ENCODE results near the gene ABCA13. TPM values are rescaled to one million over a fixed set of nuclear protein-coding genes. Genes with fewer than 3 reads are reported as not detected.

The ABCA13 gene
- polyA plus RNA-seq, 1 experiment, result 0.05 TPM

- H3K27me3 ChIP-seq (ENCODE audit: control insufficient read depth, insufficient read depth, low read length), result no peaks in the 10 kb centered on the region
- H3K9me3 ChIP-seq (ENCODE audit: control insufficient read depth, insufficient read depth, low read length), result no peaks in the 10 kb centered on the region
- no peak for DNase-seq (ENCODE audit: low read depth, low spot score)
- ChIA-PET POLR2A (no interaction called here), CTCF (no interaction called here)
- TF ChIP-seq CTCF (IDR thresholded peaks at IDR 0.05; ENCODE audit: low read depth, low read length), result no peak
- no peak overlapping the region for H3K27ac ChIP-seq (ENCODE audit: low read depth, low read length)
- no peak overlapping the region for H3K4me3 ChIP-seq (ENCODE audit: low read depth, low read length)
These were observed 216.7 kb downstream of the ABCA13 start for GRCh38 chr7:48387932-48388331.

GRCh38 chr7:48388911-48389310 is 217.7 kb downstream of the ABCA13 start:
- TF ChIP-seq CTCF (IDR thresholded peaks at IDR 0.05; ENCODE audit: low read depth, low read length), result no peak
- no peak overlapping the region for H3K4me3 ChIP-seq (ENCODE audit: low read depth, low read length)
- no peaks in the 10 kb centered on the region for H3K9me3 ChIP-seq (ENCODE audit: control insufficient read depth, insufficient read depth, low read length)
- no peak for DNase-seq (ENCODE audit: low read depth, low spot score)
- no peaks in the 10 kb centered on the region for H3K27me3 ChIP-seq (ENCODE audit: control insufficient read depth, insufficient read depth, low read length)
- POLR2A ChIA-PET, result no interaction called here
- CTCF ChIA-PET, result no interaction called here
- H3K27ac ChIP-seq (ENCODE audit: low read depth, low read length), result no peak overlapping the region

GRCh38 chr7:48389977-48390376 is 218.7 kb downstream of the ABCA13 start:
- CTCF ChIA-PET, result no interaction called here
- peak; percentile 16 for DNase-seq (ENCODE audit: low read depth, low spot score)
- H3K9me3 ChIP-seq (ENCODE audit: control insufficient read depth, insufficient read depth, low read length), result no peaks in the 10 kb centered on the region
- no peak for TF ChIP-seq CTCF (IDR thresholded peaks at IDR 0.05; ENCODE audit: low read depth, low read length)
- no peak overlapping the region for H3K27ac ChIP-seq (ENCODE audit: low read depth, low read length)
- POLR2A ChIA-PET, result no interaction called here
- peaks cover 3% of the 10 kb centered on the region for H3K27me3 ChIP-seq (ENCODE audit: control insufficient read depth, insufficient read depth, low read length)
- no peak overlapping the region for H3K4me3 ChIP-seq (ENCODE audit: low read depth, low read length)

- Histone ChIP-seq H3K9me3 (ENCODE audit: control insufficient read depth, insufficient read depth, low read length) (no peaks in the 10 kb centered on the region), H3K27me3 (ENCODE audit: control insufficient read depth, insufficient read depth, low read length) (peaks cover 3% of the 10 kb centered on the region), H3K4me3 (ENCODE audit: low read depth, low read length) (no peak overlapping the region), H3K27ac (ENCODE audit: low read depth, low read length) (no peak overlapping the region)
- DNase-seq (ENCODE audit: low read depth, low spot score), result no peak
- TF ChIP-seq CTCF (IDR thresholded peaks at IDR 0.05; ENCODE audit: low read depth, low read length), result no peak
- POLR2A ChIA-PET, result no interaction called here
- CTCF ChIA-PET, result interaction anchor here (0.7 kb wide), 1 partner anchor 92 kb away, joined by 4 read pairs; no protein-coding TSS in a partner anchor
These were observed 219.4 kb downstream of the ABCA13 start for GRCh38 chr7:48390388-48391327.

GRCh38 chr7:48398191-48398590 is 226.9 kb downstream of the ABCA13 start:
- ChIA-PET CTCF (no interaction called here), POLR2A (no interaction called here)
- DNase-seq (ENCODE audit: low read depth, low spot score), result no peak
- no peak for TF ChIP-seq CTCF (IDR thresholded peaks at IDR 0.05; ENCODE audit: low read depth, low read length)
- H3K27ac ChIP-seq (ENCODE audit: low read depth, low read length), result no peak overlapping the region
- no peak overlapping the region for H3K4me3 ChIP-seq (ENCODE audit: low read depth, low read length)
- H3K9me3 ChIP-seq (ENCODE audit: control insufficient read depth, insufficient read depth, low read length), result no peaks in the 10 kb centered on the region
- H3K27me3 ChIP-seq (ENCODE audit: control insufficient read depth, insufficient read depth, low read length), result peaks cover 3% of the 10 kb centered on the region
